Mesothelial cell of epicardium (in vitro differentiated cells): Measurements from ENCODE around the gene PITX3. TPM values are rescaled to one million over a fixed set of nuclear protein-coding genes. Genes with fewer than 3 reads are reported as not detected.

Source experiments
- DNase-seq, 2 experiments: peaks; one replicate each; pipeline ENCODE4 v3.0.0; 2021; ENCODE audit warnings: low spot score in 2 of 2; ENCODE audit not compliant: unreplicated experiment in 2 of 2
- H3K27ac Mint-ChIP-seq: 2 replicates; pipeline ENCODE4 v1.8.0; 2021; ENCODE audit warnings: mixed read lengths
- H3K27me3 Mint-ChIP-seq: 2 replicates; pipeline ENCODE4 v1.8.0; 2021; ENCODE audit warnings: low read depth, mixed read lengths
- H3K36me3 Mint-ChIP-seq: 2 replicates; pipeline ENCODE4 v1.8.0; 2021; ENCODE audit warnings: mixed read lengths
- H3K4me1 Mint-ChIP-seq: 2 replicates; pipeline ENCODE4 v1.8.0; 2021; ENCODE audit warnings: mixed read lengths
- H3K4me3 Mint-ChIP-seq: 2 replicates; pipeline ENCODE4 v1.8.0; 2021; ENCODE audit warnings: mild to moderate bottlenecking, moderate library complexity, mixed read lengths
- H3K9me3 Mint-ChIP-seq: 2 replicates; pipeline ENCODE4 v1.8.0; 2021; ENCODE audit warnings: mixed read lengths
- CTCF ChIP-seq: fragments of 200-600 bp; sonication (generic); IDR thresholded peaks from one replicate; pipeline ENCODE4 v1.5.0; 2021; ENCODE audit warnings: antibody characterized with exemption; ENCODE audit not compliant: unreplicated experiment
- total RNA-seq: library from RNA; stranded (reverse); gene quantifications from 3 replicates; pipeline ENCODE4 v1.2.1, GENCODE V29; 2021

Gene PITX3
- total RNA-seq, 1 donor from 2014 or later, result not detected

- Mint-ChIP-seq H3K27ac (no peak overlapping the region), H3K4me1 (no peaks in the 10 kb centered on the region), H3K36me3 (no peaks in the 10 kb centered on the region), H3K27me3 (peaks cover 5% of the 10 kb centered on the region), H3K4me3 (no peak overlapping the region), H3K9me3 (peaks cover 22% of the 10 kb centered on the region)
- TF ChIP-seq CTCF, result no peak
- DNase-seq, result no peak
Measured at GRCh38 chr10:102185811-102186527, 55.3 kb downstream of the PITX3 start.

- H3K9me3 Mint-ChIP-seq, result peaks cover 22% of the 10 kb centered on the region
- peaks cover 7% of the 10 kb centered on the region for H3K27me3 Mint-ChIP-seq
- H3K36me3 Mint-ChIP-seq, result no peaks in the 10 kb centered on the region
- H3K4me3 Mint-ChIP-seq, result no peak overlapping the region
- no peak overlapping the region for H3K27ac Mint-ChIP-seq
- TF ChIP-seq CTCF, result no peak
- no peak for DNase-seq
- H3K4me1 Mint-ChIP-seq, result no peaks in the 10 kb centered on the region
Measured at GRCh38 chr10:102185272-102185671, 56.0 kb downstream of the PITX3 start.

GRCh38 chr10:102184606-102185005, 56.7 kb downstream of the PITX3 start:
- peaks cover 7% of the 10 kb centered on the region for H3K27me3 Mint-ChIP-seq
- H3K4me3 Mint-ChIP-seq, result no peak overlapping the region
- H3K36me3 Mint-ChIP-seq, result no peaks in the 10 kb centered on the region
- H3K4me1 Mint-ChIP-seq, result no peaks in the 10 kb centered on the region
- H3K27ac Mint-ChIP-seq, result no peak overlapping the region
- peaks cover 22% of the 10 kb centered on the region for H3K9me3 Mint-ChIP-seq
- no peak for TF ChIP-seq CTCF
- no peak for DNase-seq

Other genes starting within 250 kb of the PITX3 start
- 21.8 to 26.6 TPM (median 26.5 TPM) in 3 replicates for gene ARMH3, start 185.3 kb downstream of the PITX3 start, total RNA-seq
- 14.2 to 15.2 TPM (median 14.5 TPM) in 3 replicates for gene HPS6, start 176.2 kb downstream of the PITX3 start, total RNA-seq
- 178 to 185 TPM (median 183 TPM) in 3 replicates for gene LDB1, start 121.1 kb downstream of the PITX3 start, total RNA-seq
- 62.6 to 65.0 TPM (median 64.9 TPM) in 3 replicates for gene PPRC1, start 108.5 kb downstream of the PITX3 start, total RNA-seq
- gene NOLC1, start 89.1 kb downstream of the PITX3 start, total RNA-seq, result 65.5 to 75.2 TPM (median 69.9 TPM) in 3 replicates
- 0.27 to 0.44 TPM (median 0.43 TPM) in 3 replicates for gene ELOVL3, start 15.2 kb downstream of the PITX3 start, total RNA-seq
- gene GBF1, start 4.0 kb upstream of the PITX3 start, total RNA-seq, result 49.3 to 51.1 TPM (median 51.1 TPM) in 3 replicates
- 51.7 to 56.6 TPM (median 55.8 TPM) in 3 replicates for gene NFKB2, start 154.2 kb upstream of the PITX3 start, total RNA-seq
- gene PSD, start 177.3 kb upstream of the PITX3 start, total RNA-seq, result 12.4 to 14.3 TPM (median 13.4 TPM) in 3 replicates
- 9.4 to 11.7 TPM (median 10.1 TPM) in 3 replicates for gene FBXL15, start 179.3 kb upstream of the PITX3 start, total RNA-seq
- 75.0 to 80.5 TPM (median 75.6 TPM) in 3 replicates for gene CUEDC2, start 191.1 kb upstream of the PITX3 start, total RNA-seq
- not detected in 3 replicates for gene C10orf95, start 210.0 kb upstream of the PITX3 start, total RNA-seq